Measurements from ENCODE around the gene COLEC12.

- TF ChIP-seq CTCF (conservative IDR thresholded peaks at IDR 0.05): no peak
- TF ChIP-seq EZH2 (IDR thresholded peaks at IDR 0.05; ENCODE audit: low read depth): no peak
Measured at GRCh38 chr18:394987-395362, 105.5 kb downstream of the COLEC12 start.
